ENCODE results near the gene PRX.

DNA sequence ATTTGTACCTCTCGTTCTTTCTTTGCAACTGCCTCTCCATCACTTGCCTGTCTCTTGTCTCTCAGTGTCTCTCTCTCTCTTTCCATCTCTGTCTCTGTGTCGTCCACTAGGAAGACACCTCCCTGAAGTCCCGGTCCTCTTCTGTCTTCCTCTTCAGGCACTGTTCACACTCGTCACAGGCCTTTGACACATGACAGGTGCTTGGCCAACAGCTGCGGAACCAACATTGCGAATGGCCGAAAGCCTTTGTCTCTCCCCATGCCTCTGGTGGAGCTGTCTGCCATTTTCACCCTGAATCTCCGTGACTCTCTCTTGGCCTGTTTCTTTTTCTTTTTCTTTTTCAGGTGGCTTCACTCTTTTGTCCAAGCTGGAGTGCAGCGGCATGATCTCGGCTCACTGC lies 26.0 kb downstream of the PRX start:
- TF ChIP-seq, protein P1, sequence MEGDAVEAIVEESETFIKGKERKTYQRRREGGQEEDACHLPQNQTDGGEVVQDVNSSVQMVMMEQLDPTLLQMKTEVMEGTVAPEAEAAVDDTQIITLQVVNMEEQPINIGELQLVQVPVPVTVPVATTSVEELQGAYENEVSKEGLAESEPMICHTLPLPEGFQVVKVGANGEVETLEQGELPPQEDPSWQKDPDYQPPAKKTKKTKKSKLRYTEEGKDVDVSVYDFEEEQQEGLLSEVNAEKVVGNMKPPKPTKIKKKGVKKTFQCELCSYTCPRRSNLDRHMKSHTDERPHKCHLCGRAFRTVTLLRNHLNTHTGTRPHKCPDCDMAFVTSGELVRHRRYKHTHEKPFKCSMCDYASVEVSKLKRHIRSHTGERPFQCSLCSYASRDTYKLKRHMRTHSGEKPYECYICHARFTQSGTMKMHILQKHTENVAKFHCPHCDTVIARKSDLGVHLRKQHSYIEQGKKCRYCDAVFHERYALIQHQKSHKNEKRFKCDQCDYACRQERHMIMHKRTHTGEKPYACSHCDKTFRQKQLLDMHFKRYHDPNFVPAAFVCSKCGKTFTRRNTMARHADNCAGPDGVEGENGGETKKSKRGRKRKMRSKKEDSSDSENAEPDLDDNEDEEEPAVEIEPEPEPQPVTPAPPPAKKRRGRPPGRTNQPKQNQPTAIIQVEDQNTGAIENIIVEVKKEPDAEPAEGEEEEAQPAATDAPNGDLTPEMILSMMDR (conservative IDR thresholded peaks at IDR 0.05; ENCODE audit: low read depth, low read length): no peak
- no peak for TF ChIP-seq EZH2 (IDR thresholded peaks at IDR 0.05; ENCODE audit: low read length, unreplicated experiment)
